Heart right ventricle (tissue), 16 donors: ENCODE measurements around the gene KCTD10. TPM values are rescaled to one million over a fixed set of nuclear protein-coding genes. Genes with fewer than 3 reads are reported as not detected.

Experiments
- ATAC-seq, 8 donors: fragments of 200-7000 bp; cut with Tn5 transposase; one replicate each; pipeline ENCODE4 v1.9.1; 2020; ENCODE audit warnings: mild to moderate bottlenecking in 8 of 8, moderate library complexity in 8 of 8, moderate number of reproducible peaks in 1 of 8
- DNase-seq, 2 donors: peaks; one replicate each; pipeline ENCODE4 v3.0.0-alpha.2; 2020
- H3K27ac ChIP-seq, 10 donors: fragments of 200-600 bp; sonication (generic) in 2 of 10; one replicate each; pipeline versions ENCODE4 v1.5.0 to v1.8.0; 2020 to 2022; ENCODE audit warnings: mild to moderate bottlenecking in 3 of 10
- H3K27me3 ChIP-seq, 7 donors: fragments of 200-600 bp; one replicate each; pipeline ENCODE4 v1.8.0; 2021 to 2022; ENCODE audit warnings: mild to moderate bottlenecking in 2 of 7
- H3K36me3 ChIP-seq, 9 donors: fragments of 200-600 bp; sonication (generic) in 1 of 9; one replicate each; pipeline versions ENCODE4 v1.5.0 to v1.8.0; 2020 to 2022; ENCODE audit warnings: mild to moderate bottlenecking in 2 of 9
- H3K4me1 ChIP-seq, 9 donors: fragments of 200-600 bp; sonication (generic) in 1 of 9; one replicate each; pipeline versions ENCODE4 v1.5.0 to v1.8.0; 2020 to 2022; ENCODE audit warnings: mild to moderate bottlenecking in 4 of 9
- H3K4me3 ChIP-seq, 10 donors: fragments of 200-600 bp; sonication (generic) in 2 of 10; one replicate each; pipeline versions ENCODE4 v1.5.0 to v1.8.0; 2020 to 2022; ENCODE audit warnings: mild to moderate bottlenecking in 7 of 10, moderate library complexity in 2 of 10
- H3K9me3 ChIP-seq, 11 donors: fragments of 200-600 bp in 10 of 11; sonication (generic) in 2 of 11; one replicate each; pipeline versions ENCODE4 v1.5.0 to v1.8.0; 2013 to 2022; ENCODE audit warnings: mild to moderate bottlenecking in 2 of 11, control low read depth in 1 of 11, moderate library complexity in 1 of 11
- CTCF ChIP-seq, 9 donors: fragments of 200-600 bp; sonication (generic) in 2 of 9; IDR thresholded peaks; one replicate each; pipeline versions ENCODE4 v1.5.0 to v1.8.0; 2021 to 2022; ENCODE audit warnings: antibody characterized with exemption in 9 of 9, mild to moderate bottlenecking in 5 of 9, moderate library complexity in 1 of 9
- WGBS, 2 donors: extraction: QIAGEN DNeasy Blood & Tissue Kit; methylation state at CpG; one replicate each; pipeline ENCODE4 v1.1.7; 2013; ENCODE audit warnings: inconsistent platforms in 1 of 2; 5-methylcytosine and 5-hydroxymethylcytosine counted together
- intact Hi-C, 10 donors: fragments of 100-400 bp; cut with DNase I; formaldehyde crosslinking; loops; one replicate each; pipeline versions ENCODE4 v1.11.1 to v1.14.2; 2022
- polyA plus RNA-seq, 2 donors: library from polyadenylated mRNA; stranded (reverse); fragments of 200-250 nt; gene quantifications; one replicate each; pipeline ENCODE4 v1.2.3, GENCODE V29; 2013
- total RNA-seq, 10 donors: library from RNA; stranded (reverse); fragmentation: NEBNext Ultra II Directional in 3 of 10; extraction: Animal tissue kit (Norgen Biotek cat#: 25700) in 3 of 10; gene quantifications; one replicate each; pipeline versions ENCODE4 v1.2.1 to v1.2.4, GENCODE V29; 2021 to 2023
- donor health status: Arrhythmogenic right ventricular cardiomyopathy.
- donor health status: ischemic (EF 13 %, LVEDD 7.1; RV severe dilation, severe dysfunction).
- donor health status: healthy with polysubstance abuse.
- donor health status: DM: no; HTN: yes; CAD: no.
- donor health status: DM: no; HTN: no; CAD: no.
- donor health status: ischemic (EF 25% LVEDD 6.9; RV normal size, moderate dysfunction).
- donor health status: ischemic (EF 25% LVEDD 5.7; RV mildly dilated, moderate dysfunction).
- donor health status: healthy.
- donor health status: DM: yes; HTN: yes; CAD: no.
- donor health status: Ischemic cardiomyopathy.
- donor health status: ischemic (EF 35%, LVEDD 5.7; RV mildly dilated, moderate dysfunction).
- donor health status: nonischemic (EF 11% LVEDD 7.7; RV severe dilation, severe dysfunction).
- donor health status: DM: yes; HTN: yes; CAD: no.
- donor health status: PGD.
- donor health status: ischemic (EF 29% LVEDD 5.4; RV normal size, mild dysfunction).
- donor health status: nonischemic (EF 23%, LVEDD 6.1; RV moderate dilation, normal function).

The KCTD10 gene
- total and polyA plus RNA-seq, 12 donors = 13.6 to 64.9 (median 31.9) TPM

GRCh38 chr12:109469517-109469916 lies 7.6 kb downstream of the KCTD10 start:
- intact Hi-C loops = no loop called here
- Histone ChIP-seq H3K9me3 (no peaks in the 10 kb centered on the region), H3K27ac (peak overlapping the region in 6 of 10 donors; percentile 4 to 41 (median 12)), H3K27me3 (no peaks in the 10 kb centered on the region), H3K4me3 (no peak overlapping the region), H3K36me3 (peaks cover 0 to 98% (median 10%) of the 10 kb centered on the region in 9 donors), H3K4me1 (peaks cover 22 to 95% (median 81%) of the 10 kb centered on the region in 9 donors)
- no peak for TF ChIP-seq CTCF (IDR thresholded peaks at IDR 0.05)
- WGBS, 2 donors = 90 to 94% methylated on average over 10 of the region's 10 CpGs
- no peak for DNase-seq
- ATAC-seq = no peak

GRCh38 chr12:109467978-109468676 lies 9.0 kb downstream of the KCTD10 start:
- no peak overlapping the region for H3K4me3 ChIP-seq
- no peaks in the 10 kb centered on the region for H3K9me3 ChIP-seq
- TF ChIP-seq CTCF (IDR thresholded peaks at IDR 0.05) = no peak
- H3K27ac ChIP-seq = peak overlapping the region in 9 of 10 donors; percentile 64 to 99 (median 97)
- peak in 5 of 8 donors; percentile 3 to 31 (median 6) for ATAC-seq
- DNase-seq = no peak
- H3K4me1 ChIP-seq = peaks cover 34 to 96% (median 85%) of the 10 kb centered on the region in 9 donors
- WGBS, 2 donors = 56 to 58% methylated on average over 7 of the region's 8 CpGs
- no peaks in the 10 kb centered on the region for H3K27me3 ChIP-seq
- intact Hi-C loops = loop anchor here in 1 of 10 donors (1.0 kb wide), 1 partner anchor 9 kb away; the partner anchor contains the start of genes KCTD10 and UBE3B
- peaks cover 0 to 85% (median 10%) of the 10 kb centered on the region in 9 donors for H3K36me3 ChIP-seq

GRCh38 chr12:109466821-109467220 lies 10.3 kb downstream of the KCTD10 start:
- peak overlapping the region in 9 of 10 donors; percentile 64 to 99 (median 97) for H3K27ac ChIP-seq
- intact Hi-C loops = loop anchor here in 1 of 10 donors (1.0 kb wide), 1 partner anchor 10 kb away; the partner anchor contains the start of genes KCTD10 and UBE3B
- TF ChIP-seq CTCF (IDR thresholded peaks at IDR 0.05) = no peak
- DNase-seq (no peak), ATAC-seq (no peak)
- peaks cover 36 to 97% (median 85%) of the 10 kb centered on the region in 9 donors for H3K4me1 ChIP-seq
- 22 to 40% methylated on average over 3 of the region's 3 CpGs for WGBS, 2 donors
- no peaks in the 10 kb centered on the region for H3K9me3 ChIP-seq
- H3K4me3 ChIP-seq = no peak overlapping the region
- no peaks in the 10 kb centered on the region for H3K27me3 ChIP-seq
- H3K36me3 ChIP-seq = peaks cover 0 to 74% (median 9%) of the 10 kb centered on the region in 9 donors

- no peak for TF ChIP-seq CTCF (IDR thresholded peaks at IDR 0.05)
- Histone ChIP-seq H3K9me3 (no peaks in the 10 kb centered on the region), H3K27ac (peak overlapping the region in 9 of 10 donors; percentile 64 to 99 (median 97)), H3K4me1 (peaks cover 41 to 100% (median 89%) of the 10 kb centered on the region in 9 donors), H3K4me3 (no peak overlapping the region), H3K36me3 (peaks cover 0 to 69% (median 9%) of the 10 kb centered on the region in 9 donors), H3K27me3 (no peaks in the 10 kb centered on the region)
- WGBS, 2 donors = 51 to 61% methylated on average over 2 of the region's 2 CpGs
- intact Hi-C loops = no loop called here
- DNase-seq (no peak), ATAC-seq (peak in 1 of 8 donors; percentile 21)
Observed at GRCh38 chr12:109466305-109466704, 10.8 kb downstream of the KCTD10 start.
